Activated CD8-positive, alpha-beta T cell treated with anti-CD3 and anti-CD28 coated beads for 36 hours (primary cell): ENCODE results near the gene SIL1. TPM values are rescaled to one million over a fixed set of nuclear protein-coding genes. Genes with fewer than 3 reads are reported as not detected.
"Not testable (repeated sequence)": the region's sequence is repeated elsewhere in the genome, so short reads cannot be mapped to it uniquely, and the experiment has no call there.

Experiments
- ATAC-seq: fragments of 200-7000 bp; cut with Tn5 transposase; one replicate; pipeline ENCODE4 v1.10.0; 2021; ENCODE audit warnings: mild to moderate bottlenecking, moderate library complexity
- CTCF ChIA-PET: fragments of 350-600 bp; sonication (Branson Sonifier 250); formaldehyde crosslinking; loops from one replicate; lab custom pipeline; 2021; ENCODE audit warnings: antibody characterized with exemption; lab: Charles Lee
- POLR2A ChIA-PET: fragments of 350-600 bp; sonication (Branson Sonifier 250); formaldehyde crosslinking; loops from one replicate; lab custom pipeline; 2021; ENCODE audit warnings: antibody characterized with exemption; lab: Charles Lee
- DNase-seq: peaks from one replicate; pipeline ENCODE4 v3.0.0-alpha.2; 2020
- H3K27ac Mint-ChIP-seq: one replicate; pipeline ENCODE4 v1.8.0; 2021; ENCODE audit warnings: mild to moderate bottlenecking, mixed read lengths
- H3K27me3 Mint-ChIP-seq: one replicate; pipeline ENCODE4 v1.8.0; 2021; ENCODE audit warnings: mixed read lengths
- H3K36me3 Mint-ChIP-seq: one replicate; pipeline ENCODE4 v1.8.0; 2021; ENCODE audit warnings: low read depth, mixed read lengths
- H3K4me1 Mint-ChIP-seq: one replicate; pipeline ENCODE4 v1.8.0; 2021; ENCODE audit warnings: low read depth, mixed read lengths
- H3K4me3 Mint-ChIP-seq: one replicate; pipeline ENCODE4 v1.8.0; 2021; ENCODE audit warnings: mild to moderate bottlenecking, moderate library complexity, mixed read lengths
- H3K9me3 Mint-ChIP-seq: one replicate; pipeline ENCODE4 v1.8.0; 2021; ENCODE audit warnings: mixed read lengths
- CTCF ChIP-seq: fragments of 200-600 bp; IDR thresholded peaks from one replicate; pipeline ENCODE4 v1.8.0; 2022; ENCODE audit warnings: antibody characterized with exemption, mild to moderate bottlenecking
- intact Hi-C: fragments of 100-400 bp; cut with micrococcal nuclease; formaldehyde crosslinking; loops from one replicate; pipeline ENCODE4 v1.10.0; 2022
- total RNA-seq, 2 experiments: library from RNA; stranded (reverse); gene quantifications; one replicate each; pipeline ENCODE4 v1.2.3, GENCODE V29; 2021

SIL1 gene
- total RNA-seq, 2 experiments from 2014 or later, result 27.6 to 32.3 TPM

- Mint-ChIP-seq H3K27me3 (no peaks in the 10 kb centered on the region), H3K9me3 (no peaks in the 10 kb centered on the region), H3K27ac (no peak overlapping the region), H3K4me1 (no peaks in the 10 kb centered on the region), H3K4me3 (no peak overlapping the region), H3K36me3 (no peaks in the 10 kb centered on the region)
- ATAC-seq, result no peak
- intact Hi-C loops, result no loop called here
- POLR2A ChIA-PET, result no interaction called here
- no peak for TF ChIP-seq CTCF
- CTCF ChIA-PET, result no interaction called here
- DNase-seq, result no peak
Measured at GRCh38 chr5:139058121-139058520, 140.0 kb downstream of the SIL1 start.

- intact Hi-C loops, H3K27ac Mint-ChIP-seq, H3K36me3 Mint-ChIP-seq, H3K4me3 Mint-ChIP-seq, H3K9me3 Mint-ChIP-seq, POLR2A ChIA-PET, H3K27me3 Mint-ChIP-seq, H3K4me1 Mint-ChIP-seq, CTCF ChIA-PET, ATAC-seq, DNase-seq: not testable (repeated sequence)
Measured at GRCh38 chr5:139057045-139057939, 140.9 kb downstream of the SIL1 start.

GRCh38 chr5:139052975-139053374, 145.2 kb downstream of the SIL1 start:
- CTCF ChIA-PET, result no interaction called here
- TF ChIP-seq CTCF, result no peak
- ATAC-seq (no peak), DNase-seq (no peak)
- no peak overlapping the region for H3K27ac Mint-ChIP-seq
- no peak overlapping the region for H3K4me3 Mint-ChIP-seq
- no peaks in the 10 kb centered on the region for H3K27me3 Mint-ChIP-seq
- POLR2A ChIA-PET, result no interaction called here
- H3K36me3 Mint-ChIP-seq, result peaks cover 2% of the 10 kb centered on the region
- intact Hi-C loops, result no loop called here
- no peaks in the 10 kb centered on the region for H3K4me1 Mint-ChIP-seq
- no peaks in the 10 kb centered on the region for H3K9me3 Mint-ChIP-seq

- no peak for TF ChIP-seq CTCF
- intact Hi-C loops, result no loop called here
- H3K4me3 Mint-ChIP-seq, result no peak overlapping the region
- H3K27ac Mint-ChIP-seq, result no peak overlapping the region
- ChIA-PET POLR2A (no interaction called here), CTCF (no interaction called here)
- ATAC-seq, result no peak
- H3K36me3 Mint-ChIP-seq, result peaks cover 2% of the 10 kb centered on the region
- no peaks in the 10 kb centered on the region for H3K4me1 Mint-ChIP-seq
- H3K27me3 Mint-ChIP-seq, result no peaks in the 10 kb centered on the region
- H3K9me3 Mint-ChIP-seq, result no peaks in the 10 kb centered on the region
- DNase-seq, result no peak
Measured at GRCh38 chr5:139051392-139051791, 146.8 kb downstream of the SIL1 start.

- ATAC-seq (no peak), DNase-seq (no peak)
- Mint-ChIP-seq H3K27ac (no peak overlapping the region), H3K4me1 (no peaks in the 10 kb centered on the region), H3K36me3 (peaks cover 2% of the 10 kb centered on the region), H3K4me3 (no peak overlapping the region), H3K27me3 (no peaks in the 10 kb centered on the region), H3K9me3 (no peaks in the 10 kb centered on the region)
- TF ChIP-seq CTCF, result no peak
- CTCF ChIA-PET, result no interaction called here
- intact Hi-C loops, result no loop called here
- POLR2A ChIA-PET, result no interaction called here
Measured at GRCh38 chr5:139050432-139050831, 147.7 kb downstream of the SIL1 start.
